Sigmoid colon (tissue), 7 donors: Measurements from ENCODE around the gene PMVK. TPM values are rescaled to one million over a fixed set of nuclear protein-coding genes. Genes with fewer than 3 reads are reported as not detected.

Source experiments
- DNase-seq: peaks from one replicate; pipeline ENCODE4 v3.0.0-alpha.2; 2019
- H3K27ac ChIP-seq, 4 donors: fragments of 200-600 bp; sonication (generic); one replicate each; pipeline ENCODE4 v1.5.1; 2016 to 2019; ENCODE audit warnings: mild to moderate bottlenecking in 1 of 4
- H3K27me3 ChIP-seq, 3 donors: fragments of 200-600 bp; sonication (generic); one replicate each; pipeline ENCODE4 v1.5.1; 2019; ENCODE audit warnings: mild to moderate bottlenecking in 1 of 3
- H3K36me3 ChIP-seq, 4 donors: fragments of 200-600 bp; sonication (generic); one replicate each; pipeline ENCODE4 v1.5.1; 2016 to 2019
- H3K4me1 ChIP-seq, 4 donors: fragments of 200-600 bp; sonication (generic); one replicate each; pipeline ENCODE4 v1.5.1; 2017 to 2019
- H3K4me3 ChIP-seq, 4 donors: fragments of 200-600 bp; sonication (generic); one replicate each; pipeline ENCODE4 v1.5.1; 2017 to 2019; ENCODE audit warnings: mild to moderate bottlenecking in 2 of 4, moderate library complexity in 1 of 4
- H3K9me3 ChIP-seq, 4 donors: fragments of 200-600 bp in 3 of 4; sonication (generic) in 3 of 4; one replicate each; pipeline versions ENCODE4 v1.5.1 to v1.6.1; 2013 to 2019
- CTCF ChIP-seq, 4 experiments: fragments of 450-650 bp in 3 of 4; fragments of 200-600 bp in 1 of 4; IDR thresholded peaks; one replicate each; pipeline ENCODE4 v1.5.1; 2016 to 2019; ENCODE audit warnings: antibody characterized with exemption in 4 of 4, mild to moderate bottlenecking in 3 of 4, moderate library complexity in 2 of 4
- EP300 ChIP-seq, 4 donors: sonication (generic); formaldehyde crosslinking; IDR thresholded peaks; one replicate each; pipeline ENCODE4 v1.6.1; 2017; ENCODE audit warnings: antibody characterized with exemption in 4 of 4
- POLR2A ChIP-seq, 2 donors: fragments of 450-650 bp; IDR thresholded peaks; one replicate each; pipeline ENCODE4 v1.6.1; 2016; ENCODE audit warnings: antibody characterized with exemption in 2 of 2, mild to moderate bottlenecking in 2 of 2, moderate library complexity in 2 of 2
- POLR2AphosphoS5 ChIP-seq, 4 donors: sonication (generic); formaldehyde crosslinking; IDR thresholded peaks; one replicate each; pipeline ENCODE4 v1.6.1; 2017; ENCODE audit warnings: antibody characterized with exemption in 4 of 4
- WGBS, 2 donors: extraction: QIAGEN DNeasy Blood & Tissue Kit; methylation state at CpG; one replicate each; pipeline ENCODE4 v1.1.7; 2013; 5-methylcytosine and 5-hydroxymethylcytosine counted together
- intact Hi-C: fragments of 100-400 bp; cut with DNase I; formaldehyde crosslinking; loops from one replicate; pipeline ENCODE4 v1.15.1; 2023
- polyA plus RNA-seq, 3 donors: library from polyadenylated mRNA; stranded (reverse); fragments of 200-250 nt; gene quantifications; one replicate each; pipeline ENCODE4 v1.2.3, GENCODE V29; 2013
- total RNA-seq, 4 donors: library from RNA; depleted of rRNA; stranded (reverse); fragments of >200 nt; gene quantifications; one replicate each; pipeline ENCODE4 v1.1.0, GENCODE V29; 2016
- donor health status: healthy with polysubstance abuse.
- donor health status: Bipolar disorder and iron deficiency.
- donor health status: healthy.

PMVK gene
- total and polyA plus RNA-seq, 7 donors = 11.1 to 54.1 (median 19.6) TPM

- H3K4me1 ChIP-seq = peaks cover 0 to 66% (median 61%) of the 10 kb centered on the region in 4 donors
- intact Hi-C loops = no loop called here
- WGBS, 2 donors = 90 to 93% methylated on average over 16 of the region's 16 CpGs
- H3K27me3 ChIP-seq = no peaks in the 10 kb centered on the region
- no peak for TF ChIP-seq CTCF (IDR thresholded peaks at IDR 0.05)
- no peaks in the 10 kb centered on the region for H3K9me3 ChIP-seq
- H3K27ac ChIP-seq = no peak overlapping the region
- peaks cover 14 to 28% (median 20%) of the 10 kb centered on the region in 4 donors for H3K36me3 ChIP-seq
- H3K4me3 ChIP-seq = no peak overlapping the region
- no peak for DNase-seq
Observed at GRCh38 chr1:154958681-154959425, 22.3 kb upstream of the PMVK start.

GRCh38 chr1:154958036-154958435 lies 21.5 kb upstream of the PMVK start:
- H3K27ac ChIP-seq = peak overlapping the region; percentile 86 to 88 (median 87)
- no peak for DNase-seq
- 87 to 89% methylated on average over 2 of the region's 2 CpGs for WGBS, 2 donors
- no peak overlapping the region for H3K4me3 ChIP-seq
- no peaks in the 10 kb centered on the region for H3K9me3 ChIP-seq
- intact Hi-C loops = no loop called here
- H3K27me3 ChIP-seq = no peaks in the 10 kb centered on the region
- peaks cover 11 to 20% (median 16%) of the 10 kb centered on the region in 4 donors for H3K36me3 ChIP-seq
- TF ChIP-seq POLR2AphosphoS5 (IDR thresholded peaks at IDR 0.05) (no peak), EP300 (IDR thresholded peaks at IDR 0.05) (no peak), POLR2A (IDR thresholded peaks at IDR 0.05) (no peak), CTCF (IDR thresholded peaks at IDR 0.05) (no peak)
- peaks cover 0 to 69% (median 66%) of the 10 kb centered on the region in 4 donors for H3K4me1 ChIP-seq

GRCh38 chr1:154957091-154957657 lies 20.7 kb upstream of the PMVK start:
- H3K4me3 ChIP-seq = no peak overlapping the region
- H3K27ac ChIP-seq = peak overlapping the region; percentile 86 to 88 (median 87)
- TF ChIP-seq POLR2A (IDR thresholded peaks at IDR 0.05) (no peak), POLR2AphosphoS5 (IDR thresholded peaks at IDR 0.05) (no peak), EP300 (IDR thresholded peaks at IDR 0.05) (no peak), CTCF (IDR thresholded peaks at IDR 0.05) (no peak)
- WGBS, 2 donors = 45 to 52% methylated on average over 9 of the region's 9 CpGs
- intact Hi-C loops = no loop called here
- peaks cover 0 to 69% (median 67%) of the 10 kb centered on the region in 4 donors for H3K4me1 ChIP-seq
- DNase-seq = no peak
- H3K36me3 ChIP-seq = peaks cover 11 to 16% (median 16%) of the 10 kb centered on the region in 4 donors
- H3K9me3 ChIP-seq = no peaks in the 10 kb centered on the region
- no peaks in the 10 kb centered on the region for H3K27me3 ChIP-seq

GRCh38 chr1:154956544-154956941 lies 20.0 kb upstream of the PMVK start:
- intact Hi-C loops = no loop called here
- DNase-seq = peak; percentile 82
- Histone ChIP-seq H3K27ac (peak overlapping the region; percentile 86 to 88 (median 87)), H3K4me1 (peaks cover 0 to 75% (median 69%) of the 10 kb centered on the region in 4 donors), H3K9me3 (no peaks in the 10 kb centered on the region), H3K36me3 (peaks cover 11 to 18% (median 17%) of the 10 kb centered on the region in 4 donors), H3K4me3 (peak overlapping the region; percentile 50 to 62 (median 60)), H3K27me3 (no peaks in the 10 kb centered on the region)
- TF ChIP-seq POLR2A (IDR thresholded peaks at IDR 0.05) (no peak), CTCF (IDR thresholded peaks at IDR 0.05) (no peak), POLR2AphosphoS5 (IDR thresholded peaks at IDR 0.05) (no peak), EP300 (IDR thresholded peaks at IDR 0.05) (no peak)
- 18 to 25% methylated on average over 6 of the region's 6 CpGs for WGBS, 2 donors
